OCI-LY1 (cell line): Measurements from ENCODE around the gene SF3B3.

ENCODE experiments used
- EZH2 ChIP-seq: fragments of 200-600 bp; sonication (generic), shearing (Covaris generic); IDR thresholded peaks from 2 replicates; pipeline ENCODE4 v1.8.0; 2017; ENCODE audit warnings: borderline replicate concordance, mixed run types, mild to moderate bottlenecking, antibody characterized with exemption, low read length, moderate library complexity, mixed read lengths
- TF ChIP-seq, protein P1 (sequence below): fragments of 200-600 bp; sonication (generic), shearing (Covaris generic); IDR thresholded peaks from 2 replicates; pipeline ENCODE4 v1.5.1; 2017; ENCODE audit warnings: mild to moderate bottlenecking, antibody characterized with exemption, low read length, moderate library complexity, mixed read lengths

DNA sequence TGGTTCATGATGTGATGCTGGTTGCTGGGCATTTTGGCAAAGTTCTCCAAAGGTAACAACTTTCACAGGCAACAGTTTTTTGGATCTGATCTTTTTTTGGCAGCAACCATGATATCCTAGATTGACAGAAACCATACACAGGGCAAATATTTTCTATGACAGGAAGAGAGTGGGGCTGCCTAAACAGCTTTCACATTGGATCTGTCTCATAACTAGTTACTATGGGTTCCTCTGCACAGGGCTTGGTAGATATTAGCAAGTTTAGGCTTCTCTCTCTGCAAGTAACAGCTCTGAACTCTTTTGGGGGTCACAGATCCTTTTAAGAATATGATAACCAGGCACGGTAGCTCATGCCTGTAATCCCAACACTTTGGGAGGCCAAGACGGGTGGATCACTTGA lies 28.8 kb upstream of the SF3B3 start:
- TF ChIP-seq, protein P1, sequence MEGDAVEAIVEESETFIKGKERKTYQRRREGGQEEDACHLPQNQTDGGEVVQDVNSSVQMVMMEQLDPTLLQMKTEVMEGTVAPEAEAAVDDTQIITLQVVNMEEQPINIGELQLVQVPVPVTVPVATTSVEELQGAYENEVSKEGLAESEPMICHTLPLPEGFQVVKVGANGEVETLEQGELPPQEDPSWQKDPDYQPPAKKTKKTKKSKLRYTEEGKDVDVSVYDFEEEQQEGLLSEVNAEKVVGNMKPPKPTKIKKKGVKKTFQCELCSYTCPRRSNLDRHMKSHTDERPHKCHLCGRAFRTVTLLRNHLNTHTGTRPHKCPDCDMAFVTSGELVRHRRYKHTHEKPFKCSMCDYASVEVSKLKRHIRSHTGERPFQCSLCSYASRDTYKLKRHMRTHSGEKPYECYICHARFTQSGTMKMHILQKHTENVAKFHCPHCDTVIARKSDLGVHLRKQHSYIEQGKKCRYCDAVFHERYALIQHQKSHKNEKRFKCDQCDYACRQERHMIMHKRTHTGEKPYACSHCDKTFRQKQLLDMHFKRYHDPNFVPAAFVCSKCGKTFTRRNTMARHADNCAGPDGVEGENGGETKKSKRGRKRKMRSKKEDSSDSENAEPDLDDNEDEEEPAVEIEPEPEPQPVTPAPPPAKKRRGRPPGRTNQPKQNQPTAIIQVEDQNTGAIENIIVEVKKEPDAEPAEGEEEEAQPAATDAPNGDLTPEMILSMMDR: no peak
- no peak for TF ChIP-seq EZH2
